ENCODE results near the gene RAC3. TPM values are rescaled to one million over a fixed set of nuclear protein-coding genes. Genes with fewer than 3 reads are reported as not detected.

Gene RAC3
- total RNA-seq, 1 donor from 2014 or later, result 0.82 TPM

GRCh38 chr17:82005701-82006348 is 25.7 kb upstream of the RAC3 start:
- no peak for DNase-seq
- Histone ChIP-seq H3K27me3 (ENCODE audit: low read depth) (no peaks in the 10 kb centered on the region), H3K9me3 (replicated peaks) (no peaks in the 10 kb centered on the region), H3K4me3 (no peak overlapping the region), H3K4me1 (peaks cover 61% of the 10 kb centered on the region), H3K27ac (replicated peaks) (no peak overlapping the region), H3K36me3 (no peaks in the 10 kb centered on the region)
- intact Hi-C loops (cut with micrococcal nuclease), result no loop called here
- no peak for TF ChIP-seq CTCF (IDR thresholded peaks at IDR 0.05; ENCODE audit: borderline replicate concordance)

- intact Hi-C loops (cut with micrococcal nuclease), result no loop called here
- no peak for TF ChIP-seq CTCF (IDR thresholded peaks at IDR 0.05; ENCODE audit: borderline replicate concordance)
- no peak overlapping the region for H3K27ac ChIP-seq (replicated peaks)
- no peaks in the 10 kb centered on the region for H3K27me3 ChIP-seq (ENCODE audit: low read depth)
- DNase-seq, result no peak
- peaks cover 61% of the 10 kb centered on the region for H3K4me1 ChIP-seq
- H3K9me3 ChIP-seq (replicated peaks), result no peaks in the 10 kb centered on the region
- no peak overlapping the region for H3K4me3 ChIP-seq
- no peaks in the 10 kb centered on the region for H3K36me3 ChIP-seq
These were observed 24.8 kb upstream of the RAC3 start for GRCh38 chr17:82006468-82007227.

- Histone ChIP-seq H3K4me1 (peaks cover 62% of the 10 kb centered on the region), H3K36me3 (no peaks in the 10 kb centered on the region), H3K4me3 (no peak overlapping the region), H3K27me3 (ENCODE audit: low read depth) (no peaks in the 10 kb centered on the region), H3K27ac (replicated peaks) (no peak overlapping the region), H3K9me3 (replicated peaks) (no peaks in the 10 kb centered on the region)
- DNase-seq, result no peak
- no peak for TF ChIP-seq CTCF (IDR thresholded peaks at IDR 0.05; ENCODE audit: borderline replicate concordance)
- intact Hi-C loops (cut with micrococcal nuclease), result no loop called here
These were observed 24.3 kb upstream of the RAC3 start for GRCh38 chr17:82007228-82007494.

- H3K4me1 ChIP-seq, result peaks cover 62% of the 10 kb centered on the region
- no peak for TF ChIP-seq CTCF (IDR thresholded peaks at IDR 0.05; ENCODE audit: borderline replicate concordance)
- no peaks in the 10 kb centered on the region for H3K27me3 ChIP-seq (ENCODE audit: low read depth)
- no peak for DNase-seq
- H3K9me3 ChIP-seq (replicated peaks), result no peaks in the 10 kb centered on the region
- no peak overlapping the region for H3K27ac ChIP-seq (replicated peaks)
- H3K36me3 ChIP-seq, result no peaks in the 10 kb centered on the region
- intact Hi-C loops (cut with micrococcal nuclease), result no loop called here
- no peak overlapping the region for H3K4me3 ChIP-seq
These were observed 23.8 kb upstream of the RAC3 start for GRCh38 chr17:82007495-82008257.

GRCh38 chr17:82008258-82008940 is 23.1 kb upstream of the RAC3 start:
- Histone ChIP-seq H3K27me3 (ENCODE audit: low read depth) (no peaks in the 10 kb centered on the region), H3K4me3 (no peak overlapping the region), H3K4me1 (peaks cover 62% of the 10 kb centered on the region), H3K9me3 (replicated peaks) (no peaks in the 10 kb centered on the region), H3K36me3 (no peaks in the 10 kb centered on the region), H3K27ac (replicated peaks) (no peak overlapping the region)
- intact Hi-C loops (cut with micrococcal nuclease), result no loop called here
- DNase-seq, result no peak
- no peak for TF ChIP-seq CTCF (IDR thresholded peaks at IDR 0.05; ENCODE audit: borderline replicate concordance)
